Measurements from ENCODE around the gene PLPP4. TPM values are rescaled to one million over a fixed set of nuclear protein-coding genes. Genes with fewer than 3 reads are reported as not detected.

Gene PLPP4
- not detected for total RNA-seq

DNA sequence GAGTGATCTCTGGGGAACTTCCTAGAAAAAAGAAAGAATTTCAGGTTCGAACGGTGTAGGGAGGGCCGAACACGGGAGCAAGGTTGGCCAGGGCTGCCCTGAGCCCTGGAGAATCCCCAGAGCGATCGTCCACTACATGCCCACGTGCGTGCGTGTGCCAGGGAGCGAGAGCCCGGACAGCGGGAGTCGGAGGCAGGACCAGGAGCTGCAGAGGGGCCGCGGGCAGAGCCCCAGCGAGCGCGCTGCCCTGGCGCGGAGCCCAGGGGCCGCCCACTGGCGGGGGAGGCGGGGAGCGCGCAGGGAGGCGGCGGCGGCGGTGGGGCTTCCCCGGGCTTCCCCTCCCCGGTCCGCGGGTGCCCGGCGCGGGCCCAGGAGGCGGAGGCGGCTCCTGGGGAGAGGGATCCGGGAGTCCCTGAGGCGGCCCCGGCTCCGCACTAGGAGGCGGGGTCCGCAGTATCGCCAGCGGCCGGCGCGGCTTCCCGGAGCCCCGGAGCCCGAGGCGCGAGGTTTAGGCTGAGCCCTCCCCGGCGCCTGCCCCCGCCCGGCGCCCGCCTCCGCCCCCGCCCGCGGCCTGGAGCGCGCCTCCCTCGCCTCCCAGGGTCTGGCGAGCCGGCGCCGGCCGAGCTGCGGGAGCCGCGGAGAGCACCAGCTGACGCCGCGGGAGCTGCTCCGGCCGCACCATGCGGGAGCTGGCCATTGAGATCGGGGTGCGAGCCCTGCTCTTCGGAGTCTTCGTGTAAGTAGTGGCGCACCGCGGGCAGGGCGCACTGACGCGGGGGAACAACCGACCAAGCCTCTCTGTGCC is at the start of gene PLPP4:
Gene PLPP4, plus strand, starts transcription at position 602 of the 805 bp plus-strand sequence. Its CDS starts 79 bp downstream, at position 681.
- no peak for TF ChIP-seq POLR2A (IDR thresholded peaks at IDR 0.05)
- Histone ChIP-seq H3K4me1 (peaks cover 4 to 8% of the 10 kb centered on the region in 2 donors), H3K27me3 (peaks cover 4 to 36% of the 10 kb centered on the region in 2 donors), H3K27ac (no peak within 1 kb of the TSS), H3K9me3 (no peaks in the 10 kb centered on the region), H3K36me3 (no peaks in the 10 kb centered on the region), H3K4me3 (peak within 1 kb of the TSS; percentile 32 to 71 (median 55))
- no peak for DNase-seq (ENCODE audit: low spot score in 2 of 2)
- intact Hi-C loops (cut with DNase I; ENCODE audit: low total_unique reads), result no loop called here

DNA sequence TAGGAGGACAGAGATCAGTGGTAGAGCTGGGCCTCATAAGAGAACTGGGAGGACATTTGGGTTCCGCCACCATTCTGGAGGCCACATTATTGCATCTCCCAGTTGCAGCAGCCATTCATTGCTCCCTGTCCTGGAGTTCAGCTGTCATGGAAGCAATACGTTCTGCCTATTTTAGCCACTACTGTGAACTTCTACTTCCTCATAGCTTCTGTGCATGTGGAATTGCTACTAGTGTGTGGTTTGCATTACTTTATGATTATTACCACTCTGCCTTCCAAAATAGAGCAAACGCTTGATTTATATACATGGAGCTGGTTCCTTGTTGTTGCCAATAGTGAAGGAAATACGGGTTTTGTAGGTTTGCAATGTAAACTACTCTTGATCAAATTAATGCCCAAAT is 47.2 kb upstream of the PLPP4 start:
- DNase-seq (ENCODE audit: low spot score in 2 of 2), result no peak
- TF ChIP-seq POLR2AphosphoS5 (IDR thresholded peaks at IDR 0.05) (no peak), POLR2A (IDR thresholded peaks at IDR 0.05) (no peak)
- TF ChIP-seq, protein P1, sequence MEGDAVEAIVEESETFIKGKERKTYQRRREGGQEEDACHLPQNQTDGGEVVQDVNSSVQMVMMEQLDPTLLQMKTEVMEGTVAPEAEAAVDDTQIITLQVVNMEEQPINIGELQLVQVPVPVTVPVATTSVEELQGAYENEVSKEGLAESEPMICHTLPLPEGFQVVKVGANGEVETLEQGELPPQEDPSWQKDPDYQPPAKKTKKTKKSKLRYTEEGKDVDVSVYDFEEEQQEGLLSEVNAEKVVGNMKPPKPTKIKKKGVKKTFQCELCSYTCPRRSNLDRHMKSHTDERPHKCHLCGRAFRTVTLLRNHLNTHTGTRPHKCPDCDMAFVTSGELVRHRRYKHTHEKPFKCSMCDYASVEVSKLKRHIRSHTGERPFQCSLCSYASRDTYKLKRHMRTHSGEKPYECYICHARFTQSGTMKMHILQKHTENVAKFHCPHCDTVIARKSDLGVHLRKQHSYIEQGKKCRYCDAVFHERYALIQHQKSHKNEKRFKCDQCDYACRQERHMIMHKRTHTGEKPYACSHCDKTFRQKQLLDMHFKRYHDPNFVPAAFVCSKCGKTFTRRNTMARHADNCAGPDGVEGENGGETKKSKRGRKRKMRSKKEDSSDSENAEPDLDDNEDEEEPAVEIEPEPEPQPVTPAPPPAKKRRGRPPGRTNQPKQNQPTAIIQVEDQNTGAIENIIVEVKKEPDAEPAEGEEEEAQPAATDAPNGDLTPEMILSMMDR (IDR thresholded peaks at IDR 0.05), result no peak
- H3K36me3 ChIP-seq, result no peaks in the 10 kb centered on the region
- H3K27ac ChIP-seq, result no peak overlapping the region
- no peaks in the 10 kb centered on the region for H3K9me3 ChIP-seq
- H3K4me3 ChIP-seq, result no peak overlapping the region
- no peaks in the 10 kb centered on the region for H3K27me3 ChIP-seq
- no peaks in the 10 kb centered on the region for H3K4me1 ChIP-seq
- intact Hi-C loops (cut with DNase I; ENCODE audit: low total_unique reads), result no loop called here

DNA sequence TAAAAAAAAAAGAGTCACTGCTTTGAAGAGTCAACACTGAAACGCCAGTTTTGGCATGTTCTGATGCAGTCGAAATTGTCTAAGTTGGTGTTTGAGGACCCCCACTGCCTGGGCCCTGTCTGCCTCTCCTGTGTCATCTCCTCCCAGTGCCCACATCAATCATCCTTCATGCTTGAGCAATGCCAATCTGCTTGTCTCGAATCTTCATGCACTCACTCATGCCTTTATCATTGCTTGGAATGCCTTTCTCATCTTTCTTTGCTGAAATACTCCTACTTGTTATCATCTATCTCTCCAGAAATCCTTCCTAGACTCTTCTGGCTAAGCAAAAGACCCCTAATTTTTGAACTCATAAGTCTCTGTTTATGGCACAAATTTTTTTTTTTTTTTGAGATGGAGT is 42.1 kb upstream of the PLPP4 start:
- no peak overlapping the region for H3K4me3 ChIP-seq
- no peak overlapping the region for H3K27ac ChIP-seq
- TF ChIP-seq POLR2A (IDR thresholded peaks at IDR 0.05) (no peak), POLR2AphosphoS5 (IDR thresholded peaks at IDR 0.05) (no peak)
- TF ChIP-seq, protein P1 (IDR thresholded peaks at IDR 0.05), result no peak
- no peaks in the 10 kb centered on the region for H3K36me3 ChIP-seq
- no peaks in the 10 kb centered on the region for H3K27me3 ChIP-seq
- intact Hi-C loops (cut with DNase I; ENCODE audit: low total_unique reads), result no loop called here
- DNase-seq (ENCODE audit: low spot score in 2 of 2), result no peak
- no peaks in the 10 kb centered on the region for H3K9me3 ChIP-seq
- H3K4me1 ChIP-seq, result no peaks in the 10 kb centered on the region

DNA sequence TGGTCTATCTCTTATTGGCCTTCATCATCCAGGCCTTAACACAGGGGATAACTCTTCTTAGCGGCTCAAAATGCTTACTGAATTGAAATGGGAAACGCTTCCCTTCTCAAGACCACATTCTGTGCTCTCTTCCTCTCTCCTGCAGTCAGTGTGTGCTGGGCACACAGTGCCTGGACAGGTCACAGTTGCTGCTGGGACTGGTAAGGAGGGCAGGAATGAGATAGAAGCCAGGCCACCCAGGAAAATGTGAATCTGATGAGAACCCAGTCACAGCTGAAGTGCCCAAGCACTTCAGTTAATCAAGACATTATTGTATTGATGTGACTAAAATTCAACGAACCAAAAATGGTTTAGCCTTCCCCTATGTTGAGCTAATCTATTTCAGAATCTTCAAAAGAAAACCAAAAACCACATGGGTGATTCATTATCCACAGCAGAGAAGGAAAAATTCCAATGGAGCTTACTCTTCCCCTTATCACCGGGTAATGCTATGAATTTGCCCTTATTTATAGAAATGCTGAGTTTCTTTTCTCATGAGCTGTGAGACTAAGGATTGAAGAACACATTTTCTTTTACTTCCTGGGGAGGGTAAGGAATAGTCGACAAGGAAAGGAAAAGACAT is 41.2 kb upstream of the PLPP4 start:
- no peak overlapping the region for H3K4me3 ChIP-seq
- TF ChIP-seq POLR2AphosphoS5 (IDR thresholded peaks at IDR 0.05), result no peak
- no peak for TF ChIP-seq POLR2A (IDR thresholded peaks at IDR 0.05)
- TF ChIP-seq, protein P1 (IDR thresholded peaks at IDR 0.05), result no peak
- no peaks in the 10 kb centered on the region for H3K36me3 ChIP-seq
- H3K27me3 ChIP-seq, result no peaks in the 10 kb centered on the region
- DNase-seq (ENCODE audit: low spot score in 2 of 2), result no peak
- intact Hi-C loops (cut with DNase I; ENCODE audit: low total_unique reads), result no loop called here
- no peaks in the 10 kb centered on the region for H3K4me1 ChIP-seq
- no peaks in the 10 kb centered on the region for H3K9me3 ChIP-seq
- no peak overlapping the region for H3K27ac ChIP-seq

DNA sequence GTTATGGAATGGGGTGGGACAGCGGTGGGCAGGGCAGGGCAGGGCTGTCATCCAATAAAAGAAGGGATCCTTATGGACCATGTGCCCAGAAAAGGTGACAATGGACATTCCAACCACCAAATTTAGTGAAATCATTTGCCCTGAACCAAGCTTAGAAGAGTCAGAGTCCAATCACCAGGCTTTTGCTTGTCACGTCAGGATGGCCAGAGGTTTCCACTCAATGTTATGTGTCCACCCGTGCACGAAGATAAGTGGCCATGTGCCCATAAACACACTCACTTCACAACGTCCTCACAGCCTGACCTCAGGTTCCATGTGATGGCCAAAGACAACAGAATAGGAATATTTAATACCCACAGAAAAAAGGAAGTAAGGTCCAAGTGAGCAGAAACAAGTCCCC is 36.6 kb upstream of the PLPP4 start:
- no peak for DNase-seq (ENCODE audit: low spot score in 2 of 2)
- no peak overlapping the region for H3K27ac ChIP-seq
- no peaks in the 10 kb centered on the region for H3K27me3 ChIP-seq
- intact Hi-C loops (cut with DNase I; ENCODE audit: low total_unique reads), result no loop called here
- H3K9me3 ChIP-seq, result no peaks in the 10 kb centered on the region
- H3K4me3 ChIP-seq, result no peak overlapping the region
- H3K4me1 ChIP-seq, result no peaks in the 10 kb centered on the region
- no peaks in the 10 kb centered on the region for H3K36me3 ChIP-seq
- TF ChIP-seq, protein P1 (IDR thresholded peaks at IDR 0.05), result no peak
